DND-41 (cell line): Measurements from ENCODE around the gene BSG.

Source experiments
- ATAC-seq: fragments of 200-7000 bp; cut with Tn5 transposase; 3 replicates; pipeline ENCODE4 v1.9.1; 2021; ENCODE audit warnings: low read depth; ENCODE audit not compliant: insufficient read depth
- DNase-seq: peaks from one replicate; pipeline ENCODE4 v3.0.0-alpha.2; 2020
- H2AFZ ChIP-seq: 2 replicates; pipeline ENCODE4 v1.6.0; 2012; ENCODE audit warnings: low read depth, low read length
- H3K27ac ChIP-seq: 2 replicates; pipeline ENCODE4 v1.5.1; 2012; ENCODE audit warnings: low read length, inconsistent platforms
- H3K27me3 ChIP-seq: fragments of 200-600 bp; sonication (generic); 2 replicates; pipeline ENCODE4 v1.6.0; 2012; ENCODE audit warnings: low read length, mild to moderate bottlenecking, inconsistent platforms; ENCODE audit not compliant: insufficient read depth, poor library complexity
- H3K36me3 ChIP-seq: 2 replicates; pipeline ENCODE4 v1.5.1; 2012; ENCODE audit warnings: low read length, inconsistent platforms; ENCODE audit not compliant: insufficient read depth
- H3K4me1 ChIP-seq: 2 replicates; pipeline ENCODE4 v1.5.1; 2012; ENCODE audit warnings: mild to moderate bottlenecking, low read length; ENCODE audit not compliant: insufficient read depth
- H3K4me2 ChIP-seq: 2 replicates; pipeline ENCODE4 v1.6.0; 2012; ENCODE audit warnings: mild to moderate bottlenecking, moderate library complexity, low read length, inconsistent platforms; ENCODE audit not compliant: insufficient read depth
- H3K4me3 ChIP-seq, 2 experiments: fragments of 200-600 bp in 1 of 2; shearing (Covaris generic) in 1 of 2; 2 replicates each; pipeline ENCODE4 v1.5.1; 2012 to 2016; ENCODE audit warnings: inconsistent platforms in 2 of 2, low read length in 2 of 2, mild to moderate bottlenecking in 2 of 2, low read depth in 1 of 2, moderate library complexity in 1 of 2
- H3K79me2 ChIP-seq: 2 replicates; pipeline ENCODE4 v1.6.0; 2012; ENCODE audit warnings: low read length, inconsistent platforms; ENCODE audit not compliant: insufficient read depth
- H3K9ac ChIP-seq: 2 replicates; pipeline ENCODE4 v1.6.0; 2012; ENCODE audit warnings: low read depth, mild to moderate bottlenecking, inconsistent platforms, low read length, moderate library complexity
- H3K9me3 ChIP-seq: 2 replicates; pipeline ENCODE4 v1.5.1; 2012; ENCODE audit warnings: low read length, moderate library complexity, mild to moderate bottlenecking, inconsistent platforms; ENCODE audit not compliant: insufficient read depth, severe bottlenecking
- H4K20me1 ChIP-seq: 2 replicates; pipeline ENCODE4 v1.6.0; 2012; ENCODE audit warnings: low read length; ENCODE audit not compliant: insufficient read depth
- CTCF ChIP-seq: IDR thresholded peaks from 2 replicates; pipeline ENCODE4 v1.5.1; 2012; ENCODE audit warnings: borderline replicate concordance, low read length, moderate library complexity, mild to moderate bottlenecking; ENCODE audit not compliant: poor library complexity, severe bottlenecking; ENCODE audit errors: extremely low read depth
- EZH2 ChIP-seq: IDR thresholded peaks from 3 replicates; pipeline ENCODE4 v1.6.1; 2012; ENCODE audit warnings: borderline replicate concordance, low read depth, mild to moderate bottlenecking, moderate library complexity, low read length, inconsistent platforms; ENCODE audit not compliant: severe bottlenecking

The BSG gene

DNA sequence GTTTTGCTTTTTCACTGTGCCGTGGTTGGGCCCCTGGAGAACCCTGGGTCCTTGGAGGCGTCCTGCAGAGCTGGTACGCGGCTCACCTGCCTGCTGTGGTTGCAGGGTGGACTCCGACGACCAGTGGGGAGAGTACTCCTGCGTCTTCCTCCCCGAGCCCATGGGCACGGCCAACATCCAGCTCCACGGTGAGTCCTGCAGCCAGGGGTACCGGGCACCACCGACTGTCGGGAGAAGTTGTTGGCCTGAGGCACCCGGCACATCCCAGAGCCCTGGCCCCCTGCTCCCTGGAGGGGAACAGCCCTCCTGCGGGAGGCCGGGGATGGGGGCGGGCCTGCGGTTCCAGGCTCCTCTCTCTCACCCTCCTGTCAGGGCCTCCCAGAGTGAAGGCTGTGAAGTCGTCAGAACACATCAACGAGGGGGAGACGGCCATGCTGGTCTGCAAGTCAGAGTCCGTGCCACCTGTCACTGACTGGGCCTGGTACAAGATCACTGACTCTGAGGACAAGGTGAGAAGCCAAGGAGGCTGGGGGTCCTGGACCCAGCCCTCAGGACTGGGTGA, 8.0 kb downstream of the BSG start:
- Histone ChIP-seq H2AFZ (no peak overlapping the region), H3K4me3 (no peak overlapping the region), H3K9ac (no peak overlapping the region), H3K36me3 (peaks cover 65% of the 10 kb centered on the region), H3K4me2 (no peak overlapping the region), H3K4me1 (peaks cover 11% of the 10 kb centered on the region; the same call in 1 of the 2 replicates), H3K27me3 (no peaks in the 10 kb centered on the region), H3K79me2 (peaks cover 55% of the 10 kb centered on the region), H4K20me1 (peaks cover 83% of the 10 kb centered on the region), H3K9me3 (no peaks in the 10 kb centered on the region), H3K27ac (no peak overlapping the region)
- no peak for TF ChIP-seq CTCF
- TF ChIP-seq EZH2 = no peak
- ATAC-seq (no peak), DNase-seq (no peak)

DNA sequence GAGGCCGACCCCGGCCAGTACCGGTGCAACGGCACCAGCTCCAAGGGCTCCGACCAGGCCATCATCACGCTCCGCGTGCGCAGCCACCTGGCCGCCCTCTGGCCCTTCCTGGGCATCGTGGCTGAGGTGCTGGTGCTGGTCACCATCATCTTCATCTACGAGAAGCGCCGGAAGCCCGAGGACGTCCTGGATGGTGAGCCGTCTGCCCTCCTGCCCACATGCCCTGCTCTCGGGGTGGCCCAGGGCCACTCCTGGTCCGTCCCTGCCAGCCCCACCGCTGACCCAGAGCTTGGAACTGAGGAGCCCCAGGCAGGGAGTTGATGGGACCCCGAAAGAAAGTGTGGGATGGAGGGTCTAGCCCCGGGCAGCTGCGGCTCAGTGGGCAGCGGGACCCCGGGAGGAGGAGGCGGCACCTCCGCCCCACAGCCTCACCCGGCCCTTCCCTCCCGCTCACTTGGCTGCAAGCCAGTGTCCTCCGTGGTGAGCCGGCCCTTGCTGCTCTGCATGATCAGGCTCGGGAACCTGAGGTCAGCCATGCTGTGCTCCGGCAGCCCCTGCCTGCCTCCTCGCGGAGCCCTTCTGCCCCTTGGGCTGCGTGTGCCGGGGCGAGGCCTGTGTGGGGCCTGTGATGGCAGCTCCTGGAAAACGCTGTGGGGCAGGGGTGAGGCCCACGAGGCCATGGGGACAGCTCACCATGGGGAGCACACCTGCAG, 9.2 kb downstream of the BSG start:
- no peak overlapping the region for H3K4me3 ChIP-seq
- no peak overlapping the region for H3K4me2 ChIP-seq
- TF ChIP-seq CTCF = no peak
- no peak for TF ChIP-seq EZH2
- no peaks in the 10 kb centered on the region for H3K9me3 ChIP-seq
- H3K79me2 ChIP-seq = peaks cover 43% of the 10 kb centered on the region
- ATAC-seq (no peak), DNase-seq (no peak)
- H3K9ac ChIP-seq = no peak overlapping the region
- no peak overlapping the region for H2AFZ ChIP-seq
- no peak overlapping the region for H3K27ac ChIP-seq
- H3K27me3 ChIP-seq = no peaks in the 10 kb centered on the region
- H3K36me3 ChIP-seq = peaks cover 60% of the 10 kb centered on the region
- peaks cover 81% of the 10 kb centered on the region for H4K20me1 ChIP-seq
- 0 out of 2 replicates have a peak, but pooled peaks cover 6% of the 10 kb centered on the region for H3K4me1 ChIP-seq

DNA sequence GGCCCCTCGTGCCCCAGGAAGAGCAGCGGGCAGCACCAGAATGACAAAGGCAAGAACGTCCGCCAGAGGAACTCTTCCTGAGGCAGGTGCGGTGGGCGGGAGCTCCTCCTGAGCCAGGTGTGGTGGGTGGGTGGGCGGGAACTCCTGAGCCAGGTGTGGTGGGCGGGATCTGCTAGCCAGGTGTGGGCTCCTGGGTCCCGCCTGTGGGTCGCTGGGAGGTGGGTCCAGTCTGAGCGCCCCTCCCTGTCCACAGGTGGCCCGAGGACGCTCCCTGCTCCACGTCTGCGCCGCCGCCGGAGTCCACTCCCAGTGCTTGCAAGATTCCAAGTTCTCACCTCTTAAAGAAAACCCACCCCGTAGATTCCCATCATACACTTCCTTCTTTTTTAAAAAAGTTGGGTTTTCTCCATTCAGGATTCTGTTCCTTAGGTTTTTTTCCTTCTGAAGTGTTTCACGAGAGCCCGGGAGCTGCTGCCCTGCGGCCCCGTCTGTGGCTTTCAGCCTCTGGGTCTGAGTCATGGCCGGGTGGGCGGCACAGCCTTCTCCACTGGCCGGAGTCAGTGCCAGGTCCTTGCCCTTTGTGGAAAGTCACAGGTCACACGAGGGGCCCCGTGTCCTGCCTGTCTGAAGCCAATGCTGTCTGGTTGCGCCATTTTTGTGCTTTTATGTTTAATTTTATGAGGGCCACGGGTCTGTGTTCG, 10.3 kb downstream of the BSG start:
- Histone ChIP-seq H3K27ac (no peak overlapping the region), H3K27me3 (no peaks in the 10 kb centered on the region), H3K36me3 (peaks cover 49% of the 10 kb centered on the region), H3K4me1 (peaks cover under 1% of the 10 kb centered on the region; the same call in 1 of the 2 replicates), H2AFZ (no peak overlapping the region), H3K4me3 (no peak overlapping the region), H3K4me2 (no peak overlapping the region), H3K9ac (no peak overlapping the region), H3K9me3 (no peaks in the 10 kb centered on the region), H3K79me2 (peaks cover 32% of the 10 kb centered on the region), H4K20me1 (peaks cover 72% of the 10 kb centered on the region)
- DNase-seq (no peak), ATAC-seq (no peak)
- no peak for TF ChIP-seq CTCF
- no peak for TF ChIP-seq EZH2
